GM19025 (cell line): ENCODE measurements around the gene CIDEB.
"Not testable (repeated sequence)": the region's sequence is repeated elsewhere in the genome, so short reads cannot be mapped to it uniquely, and the experiment has no call there.

ENCODE experiments used
- ATAC-seq: cut with Tn5 transposase; IDR thresholded peaks from one replicate; pipeline ENCODE4 v1.9.1; 2021; ENCODE audit warnings: mild to moderate bottlenecking, low read depth, moderate library complexity; ENCODE audit not compliant: unreplicated experiment

The CIDEB gene

GRCh38 chr14:24307575-24308341 is at the start of gene CIDEB:
Gene CIDEB (minus strand): TSS chr14:24307977. CDS start chr14:24307858, 119 bp downstream.
- no peak for ATAC-seq

- ATAC-seq: no peak
Measured at GRCh38 chr14:24356208-24356607, 48.4 kb upstream of the CIDEB start.

GRCh38 chr14:24355009-24355408 is 47.2 kb upstream of the CIDEB start:
- no peak for ATAC-seq

- not testable (repeated sequence) for ATAC-seq
Measured at GRCh38 chr14:24354482-24354825, 46.7 kb upstream of the CIDEB start.

- ATAC-seq: no peak
Measured at GRCh38 chr14:24353559-24354481, 46.0 kb upstream of the CIDEB start.

- ATAC-seq: no peak
Measured at GRCh38 chr14:24351517-24351916, 43.7 kb upstream of the CIDEB start.

GRCh38 chr14:24349742-24350141 is 42.0 kb upstream of the CIDEB start:
- ATAC-seq: no peak

- ATAC-seq: no peak
Measured at GRCh38 chr14:24348186-24348585, 40.4 kb upstream of the CIDEB start.

- ATAC-seq: no peak
Measured at GRCh38 chr14:24347134-24347533, 39.4 kb upstream of the CIDEB start.

- ATAC-seq: no peak
Measured at GRCh38 chr14:24343795-24344660, 36.3 kb upstream of the CIDEB start.

- no peak for ATAC-seq
Measured at GRCh38 chr14:24342889-24343288, 35.1 kb upstream of the CIDEB start.

GRCh38 chr14:24340606-24341005 is 32.8 kb upstream of the CIDEB start:
- no peak for ATAC-seq

GRCh38 chr14:24339284-24340151 is 31.7 kb upstream of the CIDEB start, which contains the start of gene RIPK3:
Gene RIPK3 (minus strand): TSS chr14:24339991. CDS start chr14:24339826, 165 bp downstream.
- ATAC-seq: peak; percentile 84

GRCh38 chr14:24338843-24339242 is 31.1 kb upstream of the CIDEB start:
- no peak for ATAC-seq

- ATAC-seq: no peak
Measured at GRCh38 chr14:24337824-24338175, 30.0 kb upstream of the CIDEB start.

- no peak for ATAC-seq
Measured at GRCh38 chr14:24337144-24337823, 29.5 kb upstream of the CIDEB start.

GRCh38 chr14:24335461-24336171 is 27.8 kb upstream of the CIDEB start:
- ATAC-seq: no peak

- ATAC-seq: no peak
Measured at GRCh38 chr14:24334431-24335291, 26.9 kb upstream of the CIDEB start, which contains the start of gene ADCY4. Gene ADCY4 (minus strand): TSS chr14:24335071. CDS start chr14:24334652, 419 bp downstream.
